ENCODE results near the gene ACOXL. TPM values are rescaled to one million over a fixed set of nuclear protein-coding genes. Genes with fewer than 3 reads are reported as not detected.
A peak's percentile ranks its signal among the peaks of the same experiment; 100 is the strongest.

The ACOXL gene
- total and polyA plus RNA-seq, 9 of the 15 experiments (the other 6 are each of a cell fraction or from before 2014, with no cell fraction given), result 0.31 to 0.56 TPM; not detected in 7

DNA sequence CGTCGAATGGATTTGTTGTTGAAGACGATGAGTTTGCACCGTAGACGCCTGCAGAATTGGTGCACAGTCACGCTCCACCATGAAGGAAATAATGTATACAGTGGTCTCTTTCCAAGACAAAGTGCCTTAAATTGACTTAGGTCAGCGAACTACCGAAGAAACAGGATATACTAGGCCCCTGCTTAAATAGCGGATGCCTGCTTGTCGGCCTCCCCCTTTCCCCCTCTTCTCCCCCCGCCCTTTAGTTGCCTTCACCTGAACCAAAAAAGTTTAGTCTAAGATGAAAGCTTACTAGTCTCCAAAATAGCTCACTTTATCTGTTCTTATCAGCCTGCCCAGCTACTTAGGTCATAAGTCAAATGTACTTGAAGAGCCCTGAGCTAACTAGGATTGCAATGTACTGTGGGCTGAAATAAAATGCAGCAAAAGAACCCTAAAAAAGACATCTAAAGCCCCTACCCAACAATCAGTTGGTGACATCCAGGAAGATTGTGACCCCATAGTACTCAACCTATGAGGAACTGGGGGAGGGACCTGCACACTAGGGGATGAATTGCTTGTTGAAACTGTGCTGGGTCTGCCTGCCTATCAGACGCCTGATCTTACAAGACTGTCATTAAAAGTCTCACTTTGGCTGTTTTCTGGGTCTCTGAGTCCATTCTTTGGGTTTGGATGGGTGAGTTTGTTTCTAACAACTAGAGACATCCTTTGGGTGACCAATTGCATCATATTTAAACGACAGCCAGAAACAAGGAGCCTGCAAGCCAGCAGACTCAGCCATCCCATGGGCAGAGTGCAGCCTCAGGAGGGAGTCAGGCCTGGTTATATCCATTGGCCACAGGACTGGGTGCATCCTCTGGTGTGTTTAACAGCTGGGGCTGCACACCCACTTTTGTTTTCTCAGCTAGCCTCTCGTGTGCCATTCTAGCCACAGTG lies 14.5 kb downstream of the ACOXL start (continued):
- TF ChIP-seq ZNF354B (CRISPR knock-in tag; IDR thresholded peaks at IDR 0.05), result no peak
- peak; percentile 58 for TF ChIP-seq ARID1B (IDR thresholded peaks at IDR 0.05)
- TF ChIP-seq, protein P1, sequence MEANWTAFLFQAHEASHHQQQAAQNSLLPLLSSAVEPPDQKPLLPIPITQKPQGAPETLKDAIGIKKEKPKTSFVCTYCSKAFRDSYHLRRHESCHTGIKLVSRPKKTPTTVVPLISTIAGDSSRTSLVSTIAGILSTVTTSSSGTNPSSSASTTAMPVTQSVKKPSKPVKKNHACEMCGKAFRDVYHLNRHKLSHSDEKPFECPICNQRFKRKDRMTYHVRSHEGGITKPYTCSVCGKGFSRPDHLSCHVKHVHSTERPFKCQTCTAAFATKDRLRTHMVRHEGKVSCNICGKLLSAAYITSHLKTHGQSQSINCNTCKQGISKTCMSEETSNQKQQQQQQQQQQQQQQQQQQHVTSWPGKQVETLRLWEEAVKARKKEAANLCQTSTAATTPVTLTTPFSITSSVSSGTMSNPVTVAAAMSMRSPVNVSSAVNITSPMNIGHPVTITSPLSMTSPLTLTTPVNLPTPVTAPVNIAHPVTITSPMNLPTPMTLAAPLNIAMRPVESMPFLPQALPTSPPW (CRISPR knock-in tag; IDR thresholded peaks at IDR 0.05), result peak; percentile 60
- TF ChIP-seq ZNF407 (IDR thresholded peaks at IDR 0.05; ENCODE audit: low read depth), result no peak
- TF ChIP-seq, protein P2, sequence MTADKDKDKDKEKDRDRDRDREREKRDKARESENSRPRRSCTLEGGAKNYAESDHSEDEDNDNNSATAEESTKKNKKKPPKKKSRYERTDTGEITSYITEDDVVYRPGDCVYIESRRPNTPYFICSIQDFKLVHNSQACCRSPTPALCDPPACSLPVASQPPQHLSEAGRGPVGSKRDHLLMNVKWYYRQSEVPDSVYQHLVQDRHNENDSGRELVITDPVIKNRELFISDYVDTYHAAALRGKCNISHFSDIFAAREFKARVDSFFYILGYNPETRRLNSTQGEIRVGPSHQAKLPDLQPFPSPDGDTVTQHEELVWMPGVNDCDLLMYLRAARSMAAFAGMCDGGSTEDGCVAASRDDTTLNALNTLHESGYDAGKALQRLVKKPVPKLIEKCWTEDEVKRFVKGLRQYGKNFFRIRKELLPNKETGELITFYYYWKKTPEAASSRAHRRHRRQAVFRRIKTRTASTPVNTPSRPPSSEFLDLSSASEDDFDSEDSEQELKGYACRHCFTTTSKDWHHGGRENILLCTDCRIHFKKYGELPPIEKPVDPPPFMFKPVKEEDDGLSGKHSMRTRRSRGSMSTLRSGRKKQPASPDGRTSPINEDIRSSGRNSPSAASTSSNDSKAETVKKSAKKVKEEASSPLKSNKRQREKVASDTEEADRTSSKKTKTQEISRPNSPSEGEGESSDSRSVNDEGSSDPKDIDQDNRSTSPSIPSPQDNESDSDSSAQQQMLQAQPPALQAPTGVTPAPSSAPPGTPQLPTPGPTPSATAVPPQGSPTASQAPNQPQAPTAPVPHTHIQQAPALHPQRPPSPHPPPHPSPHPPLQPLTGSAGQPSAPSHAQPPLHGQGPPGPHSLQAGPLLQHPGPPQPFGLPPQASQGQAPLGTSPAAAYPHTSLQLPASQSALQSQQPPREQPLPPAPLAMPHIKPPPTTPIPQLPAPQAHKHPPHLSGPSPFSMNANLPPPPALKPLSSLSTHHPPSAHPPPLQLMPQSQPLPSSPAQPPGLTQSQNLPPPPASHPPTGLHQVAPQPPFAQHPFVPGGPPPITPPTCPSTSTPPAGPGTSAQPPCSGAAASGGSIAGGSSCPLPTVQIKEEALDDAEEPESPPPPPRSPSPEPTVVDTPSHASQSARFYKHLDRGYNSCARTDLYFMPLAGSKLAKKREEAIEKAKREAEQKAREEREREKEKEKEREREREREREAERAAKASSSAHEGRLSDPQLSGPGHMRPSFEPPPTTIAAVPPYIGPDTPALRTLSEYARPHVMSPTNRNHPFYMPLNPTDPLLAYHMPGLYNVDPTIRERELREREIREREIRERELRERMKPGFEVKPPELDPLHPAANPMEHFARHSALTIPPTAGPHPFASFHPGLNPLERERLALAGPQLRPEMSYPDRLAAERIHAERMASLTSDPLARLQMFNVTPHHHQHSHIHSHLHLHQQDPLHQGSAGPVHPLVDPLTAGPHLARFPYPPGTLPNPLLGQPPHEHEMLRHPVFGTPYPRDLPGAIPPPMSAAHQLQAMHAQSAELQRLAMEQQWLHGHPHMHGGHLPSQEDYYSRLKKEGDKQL (CRISPR knock-in tag; IDR thresholded peaks at IDR 0.05; ENCODE audit: borderline replicate concordance), result no peak
- no peak for TF ChIP-seq IFI16 (CRISPR knock-in tag; IDR thresholded peaks at IDR 0.05)

Data from K562 (cell line).